IMR-90 (cell line): ENCODE measurements around the gene EIF2A.
A peak's percentile ranks its signal among the peaks of the same experiment; 100 is the strongest.

Source experiments
- CTCF ChIP-seq: conservative IDR thresholded peaks from 2 replicates; pipeline ENCODE4 v1.5.1; 2012; ENCODE audit warnings: mild to moderate bottlenecking, low read depth, low read length, improper control_type of control experiment
- NFE2L2 ChIP-seq: fragments of 150-350 bp; IDR thresholded peaks from 2 replicates; pipeline ENCODE4 v1.6.1; 2016; ENCODE audit warnings: low read depth, mild to moderate bottlenecking, low read length
- RAD21 ChIP-seq: IDR thresholded peaks from 2 replicates; pipeline ENCODE4 v1.6.1; 2012; ENCODE audit warnings: low read length, improper control_type of control experiment

GRCh38 chr3:150546226-150547044, at the start of gene EIF2A, which contains the start of gene SERP1:
- TF ChIP-seq CTCF, result 0 out of 2 replicates have a peak, but pooled peaks have one; percentile 4
- TF ChIP-seq RAD21, result no peak
- peak; percentile 11; the same call in 1 of the 2 replicates for TF ChIP-seq NFE2L2
